Measurements from ENCODE around the gene FSIP1. TPM values are rescaled to one million over a fixed set of nuclear protein-coding genes. Genes with fewer than 3 reads are reported as not detected.

The FSIP1 gene
- total RNA-seq, 1 donor from 2014 or later = 0.41 TPM

GRCh38 chr15:39598958-39599845 lies 183.4 kb downstream of the FSIP1 start:
- no peak overlapping the region for H3K4me3 Mint-ChIP-seq (ENCODE audit: unreplicated experiment)
- no peak for TF ChIP-seq CTCF (IDR thresholded peaks at IDR 0.05; ENCODE audit: unreplicated experiment)
- H3K4me1 Mint-ChIP-seq (ENCODE audit: unreplicated experiment) = no peaks in the 10 kb centered on the region

DNA sequence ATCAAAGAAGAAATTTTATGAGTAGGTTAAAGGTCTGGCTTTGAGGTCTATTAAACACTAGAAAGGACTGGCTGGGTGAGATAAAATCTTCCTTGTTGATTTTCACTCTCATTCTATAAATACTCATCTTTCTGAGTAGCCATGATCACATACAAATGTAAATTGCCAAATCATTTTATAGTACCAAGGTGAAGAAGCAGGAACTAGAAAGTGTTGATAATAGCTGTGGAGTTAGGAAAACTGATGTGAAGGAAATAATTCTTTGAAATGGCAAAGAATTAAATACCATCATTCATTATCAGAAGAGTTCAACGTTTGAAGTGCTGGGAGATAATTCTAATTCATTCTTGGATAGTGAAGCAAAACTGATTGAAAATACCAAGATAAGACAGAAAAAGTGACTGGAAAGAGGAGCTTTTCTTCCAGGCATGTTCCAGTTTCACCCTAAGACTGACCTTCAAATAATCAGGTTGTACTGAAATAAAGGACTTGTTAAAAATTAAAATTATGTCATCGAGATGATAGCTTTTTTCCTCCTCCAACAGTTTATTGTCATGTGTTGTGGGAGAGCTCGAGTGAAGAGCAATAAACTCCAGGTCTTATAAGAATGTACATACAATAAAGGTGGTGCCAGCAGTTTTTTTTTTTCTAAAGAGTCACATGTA lies 184.3 kb downstream of the FSIP1 start:
- no peak for TF ChIP-seq CTCF (IDR thresholded peaks at IDR 0.05; ENCODE audit: unreplicated experiment)
- Mint-ChIP-seq H3K27ac (ENCODE audit: unreplicated experiment) (no peak overlapping the region), H3K36me3 (ENCODE audit: low read depth, unreplicated experiment) (no peaks in the 10 kb centered on the region), H3K27me3 (ENCODE audit: unreplicated experiment) (no peaks in the 10 kb centered on the region), H3K4me1 (ENCODE audit: unreplicated experiment) (no peaks in the 10 kb centered on the region), H3K4me3 (ENCODE audit: unreplicated experiment) (no peak overlapping the region), H3K9me3 (ENCODE audit: unreplicated experiment) (no peaks in the 10 kb centered on the region)
- no peak for DNase-seq (ENCODE audit: low spot score)

More at GRCh38 chr15:39598958-39599845, 183.4 kb downstream of the FSIP1 start:
- DNase-seq (ENCODE audit: low spot score) = no peak
- no peaks in the 10 kb centered on the region for H3K36me3 Mint-ChIP-seq (ENCODE audit: low read depth, unreplicated experiment)
- H3K27me3 Mint-ChIP-seq (ENCODE audit: unreplicated experiment) = no peaks in the 10 kb centered on the region
- H3K9me3 Mint-ChIP-seq (ENCODE audit: unreplicated experiment) = no peaks in the 10 kb centered on the region
- H3K27ac Mint-ChIP-seq (ENCODE audit: unreplicated experiment) = no peak overlapping the region

DNA sequence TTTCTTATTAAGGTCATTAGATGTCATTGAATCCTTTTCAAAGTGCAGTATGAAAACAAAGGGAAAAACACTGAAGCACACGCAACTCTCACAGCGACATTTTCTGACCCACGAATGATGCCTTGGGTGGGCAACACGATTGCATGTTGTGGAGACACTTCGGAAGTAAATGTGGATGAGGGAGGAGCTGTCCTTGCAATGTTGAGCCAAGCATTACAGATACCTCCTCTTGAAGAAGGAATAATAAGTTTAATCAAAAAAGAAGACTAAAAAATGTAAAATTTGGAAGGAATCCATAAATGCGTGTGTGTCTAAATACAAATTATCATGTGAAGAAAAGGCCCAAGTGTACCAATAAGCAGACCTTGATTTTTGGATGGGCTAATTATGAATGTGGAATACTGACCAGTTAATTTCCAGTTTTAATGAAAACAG lies 184.9 kb downstream of the FSIP1 start:
- no peak for DNase-seq (ENCODE audit: low spot score)
- H3K4me1 Mint-ChIP-seq (ENCODE audit: unreplicated experiment) = no peaks in the 10 kb centered on the region
- H3K4me3 Mint-ChIP-seq (ENCODE audit: unreplicated experiment) = no peak overlapping the region
- H3K36me3 Mint-ChIP-seq (ENCODE audit: low read depth, unreplicated experiment) = no peaks in the 10 kb centered on the region
- no peaks in the 10 kb centered on the region for H3K27me3 Mint-ChIP-seq (ENCODE audit: unreplicated experiment)
- H3K27ac Mint-ChIP-seq (ENCODE audit: unreplicated experiment) = no peak overlapping the region
- H3K9me3 Mint-ChIP-seq (ENCODE audit: unreplicated experiment) = no peaks in the 10 kb centered on the region
- TF ChIP-seq CTCF (IDR thresholded peaks at IDR 0.05; ENCODE audit: unreplicated experiment) = no peak

DNA sequence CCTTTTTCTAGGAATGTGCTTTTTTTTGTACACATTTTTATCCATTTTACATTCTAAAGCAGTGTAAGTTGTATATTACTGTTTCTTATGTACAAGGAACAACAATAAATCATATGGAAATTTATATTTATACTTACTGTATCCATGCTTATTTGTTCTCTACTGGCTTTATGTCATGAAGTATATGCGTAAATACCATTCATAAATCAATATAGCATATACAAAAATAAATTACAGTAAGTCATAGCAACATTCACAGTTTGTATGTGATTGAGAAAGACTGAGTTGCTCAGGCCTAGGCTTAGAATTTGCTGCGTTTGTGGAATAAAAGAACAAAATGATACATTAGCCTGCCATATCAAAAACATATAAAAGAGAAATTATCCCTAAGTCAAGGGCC lies 185.3 kb downstream of the FSIP1 start:
- no peak for TF ChIP-seq CTCF (IDR thresholded peaks at IDR 0.05; ENCODE audit: unreplicated experiment)
- no peak for DNase-seq (ENCODE audit: low spot score)
- Mint-ChIP-seq H3K9me3 (ENCODE audit: unreplicated experiment) (no peaks in the 10 kb centered on the region), H3K4me3 (ENCODE audit: unreplicated experiment) (no peak overlapping the region), H3K4me1 (ENCODE audit: unreplicated experiment) (no peaks in the 10 kb centered on the region), H3K27ac (ENCODE audit: unreplicated experiment) (no peak overlapping the region), H3K36me3 (ENCODE audit: low read depth, unreplicated experiment) (no peaks in the 10 kb centered on the region), H3K27me3 (ENCODE audit: unreplicated experiment) (no peaks in the 10 kb centered on the region)
